Vagina (tissue), 2 donors: ENCODE results near the gene STX7.

Experiments used
- POLR2A ChIP-seq, 2 donors: fragments of 450-650 bp; IDR thresholded peaks; one replicate each; pipeline ENCODE4 v1.6.1; 2017; ENCODE audit warnings: antibody characterized with exemption in 2 of 2, mild to moderate bottlenecking in 2 of 2, moderate library complexity in 2 of 2
- POLR2AphosphoS5 ChIP-seq, 2 donors: sonication (generic); formaldehyde crosslinking; IDR thresholded peaks; one replicate each; pipeline ENCODE4 v1.9.0; 2017; ENCODE audit warnings: antibody characterized with exemption in 2 of 2, mild to moderate bottlenecking in 2 of 2, low read depth in 1 of 2; ENCODE audit not compliant: insufficient read depth in 1 of 2
- TF ChIP-seq, protein P1 (sequence below), 3 experiments: fragments of 450-650 bp in 2 of 3; fragments of 200-600 bp in 1 of 3; sonication (generic) in 1 of 3; IDR thresholded peaks; one replicate each; pipeline ENCODE4 v1.5.1; 2017 to 2019; ENCODE audit warnings: antibody characterized with exemption in 3 of 3, mild to moderate bottlenecking in 2 of 3, moderate library complexity in 2 of 3

DNA sequence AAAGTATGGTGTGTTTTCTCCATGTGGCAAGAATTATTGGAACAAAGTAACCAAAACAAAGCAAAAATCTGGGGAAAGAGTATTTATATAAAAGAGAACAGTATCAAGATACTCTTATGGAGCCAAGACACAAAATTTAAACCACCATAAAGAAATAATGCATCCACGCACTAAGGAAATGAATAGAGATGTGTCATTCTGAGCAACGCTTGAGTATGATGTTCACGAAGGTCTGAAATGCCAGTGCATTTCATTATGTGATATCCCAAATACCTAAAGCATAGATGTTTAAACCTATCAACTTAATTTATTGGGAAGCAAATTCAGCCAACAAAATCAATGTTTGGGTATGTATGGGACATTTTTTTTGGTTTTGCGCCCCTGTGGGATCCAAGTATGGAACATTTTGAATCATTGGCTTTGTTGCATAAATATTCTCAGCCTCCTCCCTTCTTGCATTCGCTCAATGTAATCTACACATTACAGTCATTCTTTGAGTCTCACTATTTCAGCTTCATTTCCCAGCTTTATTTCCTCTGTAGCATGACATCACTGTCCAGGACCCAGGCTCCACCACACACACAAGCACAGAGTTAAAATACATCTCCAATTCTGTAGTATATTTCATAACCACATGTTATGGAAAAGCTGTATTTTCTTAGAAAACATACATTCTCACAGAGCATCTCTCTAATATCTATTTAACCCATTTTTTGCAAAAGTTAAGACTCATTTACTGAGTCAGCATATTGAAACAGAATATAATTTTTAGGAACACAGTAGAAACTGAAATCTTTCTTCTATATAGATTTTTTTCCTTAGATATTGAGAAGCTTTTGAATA lies 100.0 kb downstream of the STX7 start:
- TF ChIP-seq, protein P1, sequence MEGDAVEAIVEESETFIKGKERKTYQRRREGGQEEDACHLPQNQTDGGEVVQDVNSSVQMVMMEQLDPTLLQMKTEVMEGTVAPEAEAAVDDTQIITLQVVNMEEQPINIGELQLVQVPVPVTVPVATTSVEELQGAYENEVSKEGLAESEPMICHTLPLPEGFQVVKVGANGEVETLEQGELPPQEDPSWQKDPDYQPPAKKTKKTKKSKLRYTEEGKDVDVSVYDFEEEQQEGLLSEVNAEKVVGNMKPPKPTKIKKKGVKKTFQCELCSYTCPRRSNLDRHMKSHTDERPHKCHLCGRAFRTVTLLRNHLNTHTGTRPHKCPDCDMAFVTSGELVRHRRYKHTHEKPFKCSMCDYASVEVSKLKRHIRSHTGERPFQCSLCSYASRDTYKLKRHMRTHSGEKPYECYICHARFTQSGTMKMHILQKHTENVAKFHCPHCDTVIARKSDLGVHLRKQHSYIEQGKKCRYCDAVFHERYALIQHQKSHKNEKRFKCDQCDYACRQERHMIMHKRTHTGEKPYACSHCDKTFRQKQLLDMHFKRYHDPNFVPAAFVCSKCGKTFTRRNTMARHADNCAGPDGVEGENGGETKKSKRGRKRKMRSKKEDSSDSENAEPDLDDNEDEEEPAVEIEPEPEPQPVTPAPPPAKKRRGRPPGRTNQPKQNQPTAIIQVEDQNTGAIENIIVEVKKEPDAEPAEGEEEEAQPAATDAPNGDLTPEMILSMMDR (IDR thresholded peaks at IDR 0.05) = no peak
- TF ChIP-seq POLR2AphosphoS5 (IDR thresholded peaks at IDR 0.05; ENCODE audit: insufficient read depth in 1 of 2, low read depth in 1 of 2) = no peak
- TF ChIP-seq POLR2A (IDR thresholded peaks at IDR 0.05) = no peak
